D721Med (cell line): ENCODE measurements around the gene CLC.
"Not testable (repeated sequence)": the region's sequence is repeated elsewhere in the genome, so short reads cannot be mapped to it uniquely, and the experiment has no call there.

ENCODE experiments used
- DNase-seq: peaks from one replicate; pipeline ENCODE4 v3.0.0; 2011; ENCODE audit warnings: low spot score; ENCODE audit not compliant: insufficient read length
- FAIRE-seq: peaks from 2 replicates; lab custom pipeline; 2011; peaks lifted over from hg19 to GRCh38; lab: Jason Lieb, UNC
- TF ChIP-seq, protein P1 (sequence below): IDR thresholded peaks from 2 replicates; pipeline ENCODE4 v1.5.1; 2012; ENCODE audit warnings: mild to moderate bottlenecking, control low read depth; ENCODE audit not compliant: insufficient read depth; ENCODE audit errors: missing control alignments

CLC gene

DNA sequence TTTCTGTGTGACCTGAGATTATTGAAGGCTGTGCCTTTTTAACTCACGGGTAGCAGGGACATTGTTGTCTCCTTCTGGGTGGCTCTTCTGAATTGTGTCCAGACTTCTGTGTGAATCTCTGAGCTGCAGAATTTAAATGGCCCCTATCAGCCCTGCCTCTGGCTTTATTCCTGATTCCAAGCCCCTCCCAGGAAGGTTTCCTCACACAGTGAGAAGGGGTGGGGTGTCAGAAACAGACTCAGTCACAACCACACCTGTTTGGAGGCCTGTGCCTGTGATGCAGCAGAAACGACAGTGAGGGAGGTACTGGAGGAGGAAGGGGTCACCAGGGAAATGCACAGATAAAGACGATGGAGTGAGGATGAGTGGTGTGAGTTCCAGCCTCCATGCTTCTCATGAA, at the start of gene CLC:
TSS of gene CLC (minus strand) at position 139 of the 400 bp plus-strand sequence. CDS start at position 62, 77 bp downstream.
- DNase-seq (no peak), FAIRE-seq (no peak)
- TF ChIP-seq, protein P1, sequence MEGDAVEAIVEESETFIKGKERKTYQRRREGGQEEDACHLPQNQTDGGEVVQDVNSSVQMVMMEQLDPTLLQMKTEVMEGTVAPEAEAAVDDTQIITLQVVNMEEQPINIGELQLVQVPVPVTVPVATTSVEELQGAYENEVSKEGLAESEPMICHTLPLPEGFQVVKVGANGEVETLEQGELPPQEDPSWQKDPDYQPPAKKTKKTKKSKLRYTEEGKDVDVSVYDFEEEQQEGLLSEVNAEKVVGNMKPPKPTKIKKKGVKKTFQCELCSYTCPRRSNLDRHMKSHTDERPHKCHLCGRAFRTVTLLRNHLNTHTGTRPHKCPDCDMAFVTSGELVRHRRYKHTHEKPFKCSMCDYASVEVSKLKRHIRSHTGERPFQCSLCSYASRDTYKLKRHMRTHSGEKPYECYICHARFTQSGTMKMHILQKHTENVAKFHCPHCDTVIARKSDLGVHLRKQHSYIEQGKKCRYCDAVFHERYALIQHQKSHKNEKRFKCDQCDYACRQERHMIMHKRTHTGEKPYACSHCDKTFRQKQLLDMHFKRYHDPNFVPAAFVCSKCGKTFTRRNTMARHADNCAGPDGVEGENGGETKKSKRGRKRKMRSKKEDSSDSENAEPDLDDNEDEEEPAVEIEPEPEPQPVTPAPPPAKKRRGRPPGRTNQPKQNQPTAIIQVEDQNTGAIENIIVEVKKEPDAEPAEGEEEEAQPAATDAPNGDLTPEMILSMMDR = no peak

DNA sequence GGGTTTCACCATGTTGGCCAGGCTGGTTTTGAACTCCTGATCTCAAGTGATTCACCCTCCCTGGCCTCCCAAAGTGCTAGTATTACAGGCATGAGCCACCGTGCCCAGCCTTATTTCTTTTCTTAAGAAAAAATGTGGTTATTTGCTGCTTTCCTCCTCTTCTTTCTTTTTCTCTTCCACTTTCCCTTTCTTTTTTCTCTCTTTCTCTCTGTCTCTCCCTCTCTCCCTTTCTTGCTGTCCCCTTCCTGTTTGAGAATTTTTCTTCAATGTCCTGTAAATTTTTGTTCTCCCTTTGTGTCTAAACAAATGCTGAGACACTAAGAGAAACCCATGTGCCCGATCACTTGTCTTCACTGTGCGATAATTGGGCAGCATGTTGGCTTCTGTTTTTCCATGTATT, 43.1 kb upstream of the CLC start:
- TF ChIP-seq, protein P1 = no peak
- DNase-seq = no peak
- FAIRE-seq = no peak

DNA sequence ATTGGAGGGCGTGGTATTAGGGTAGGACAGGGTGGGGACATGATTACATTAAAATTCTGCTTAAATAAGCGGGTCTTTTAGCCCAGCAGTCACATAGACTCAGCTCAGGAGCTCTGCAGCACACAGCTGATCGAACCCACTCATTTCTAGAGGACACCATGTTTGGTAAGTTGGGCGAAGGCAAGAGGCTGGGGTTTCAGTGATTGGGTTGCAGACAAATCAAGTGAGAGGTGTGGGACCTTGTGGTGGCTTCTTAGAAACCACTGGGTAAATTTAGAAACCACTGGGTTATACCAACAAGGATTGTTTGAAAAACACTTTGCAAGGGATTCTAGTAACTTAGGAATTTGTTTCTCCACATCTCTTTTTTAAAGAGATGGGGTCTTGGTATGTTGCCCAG, 40.9 kb upstream of the CLC start, which contains the start of gene LEUTX:
TSS of gene LEUTX (plus strand) at position 92 of the 400 bp plus-strand sequence. CDS start at position 159, 67 bp downstream.
- FAIRE-seq = no peak
- DNase-seq = no peak
- TF ChIP-seq, protein P1 = no peak

DNA sequence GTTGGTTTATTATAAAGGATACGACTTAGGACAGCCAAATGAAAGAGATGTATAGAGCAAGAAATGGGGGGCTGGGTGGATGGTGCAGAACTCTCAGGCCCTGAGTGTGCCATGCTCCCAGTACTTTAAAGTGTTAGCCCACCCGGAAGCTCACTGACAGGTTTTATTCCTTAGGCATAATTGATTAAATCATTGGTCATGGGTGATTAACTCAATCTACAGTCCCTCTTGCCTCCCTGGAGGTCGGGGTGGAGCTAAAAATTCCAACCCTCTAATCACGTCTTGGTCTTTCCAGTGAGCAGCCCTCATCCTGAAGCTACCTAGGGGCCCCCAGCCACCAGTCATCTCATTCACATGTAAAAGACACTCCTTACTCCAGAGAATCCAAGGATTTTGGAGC, 31.0 kb upstream of the CLC start:
- no peak for DNase-seq
- TF ChIP-seq, protein P1 = no peak
- no peak for FAIRE-seq

- FAIRE-seq (no peak), DNase-seq (no peak)
- TF ChIP-seq, protein P1 = no peak
Observed at GRCh38 chr19:39768334-39768733, 30.5 kb upstream of the CLC start.

DNA sequence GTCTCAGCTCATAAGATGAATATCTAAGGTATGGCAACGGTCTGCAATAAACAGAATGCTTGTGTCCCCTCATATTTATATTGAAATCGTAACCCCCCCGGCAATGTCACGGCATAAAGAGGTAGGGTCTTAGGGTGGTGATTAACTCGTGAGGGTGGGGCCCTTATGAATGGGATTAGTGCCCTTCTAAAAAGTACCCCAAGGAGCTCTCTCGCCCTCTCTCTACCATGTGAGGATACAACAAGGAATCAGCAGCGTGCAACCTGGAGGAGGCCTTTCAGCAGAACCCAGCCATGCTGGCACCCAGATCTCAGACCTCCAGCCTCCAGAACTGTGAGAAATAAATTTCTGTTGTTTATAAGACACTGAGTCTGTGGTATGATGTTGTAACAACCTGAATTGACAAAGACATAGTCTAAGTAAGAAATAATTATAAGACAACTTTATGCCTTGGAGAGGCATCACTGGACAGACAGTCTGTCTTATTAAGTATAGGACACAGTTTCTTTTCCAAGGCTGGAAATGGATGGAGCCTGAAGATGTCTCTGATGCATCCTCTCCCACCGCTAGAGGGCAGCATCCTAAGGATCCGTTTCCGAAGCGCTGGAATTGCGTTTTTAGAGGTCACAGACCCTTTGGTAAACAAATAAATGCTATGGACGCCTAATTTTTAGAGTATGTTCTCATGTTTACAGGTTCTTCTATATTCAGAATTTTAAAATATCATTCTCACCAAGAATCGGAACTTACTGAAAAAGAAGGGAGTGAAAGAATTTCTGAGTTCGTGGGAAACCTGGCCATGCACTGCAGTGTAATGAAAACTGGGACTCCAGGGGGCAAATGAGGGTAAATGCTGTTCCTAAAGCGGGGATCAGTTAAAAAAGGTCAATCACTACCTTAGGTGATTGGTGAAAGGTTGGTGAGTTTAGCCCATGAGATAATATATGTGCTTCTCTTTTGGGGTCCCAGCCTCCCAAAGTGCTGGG, 27.6 kb upstream of the CLC start:
- DNase-seq (no peak), FAIRE-seq (no peak)
- TF ChIP-seq, protein P1 = peak; percentile 59

- DNase-seq, FAIRE-seq: not testable (repeated sequence)
Observed at GRCh38 chr19:39761851-39762250, 24.0 kb upstream of the CLC start.
